IPS-NIHi11 (cell line): Measurements from ENCODE around the gene GREB1.

Experiments
- DNase-seq: peaks from one replicate; pipeline ENCODE4 v3.0.0; 2012; ENCODE audit warnings: mixed read lengths, low spot score

GREB1 gene

GRCh38 chr2:11562011-11562410 is 28.2 kb downstream of the GREB1 start:
- DNase-seq, result no peak

- DNase-seq, result no peak
Observed at GRCh38 chr2:11562476-11562875, 28.6 kb downstream of the GREB1 start.

- DNase-seq, result no peak
Observed at GRCh38 chr2:11563784-11564666, 30.2 kb downstream of the GREB1 start.

- DNase-seq, result no peak
Observed at GRCh38 chr2:11564816-11565567, 31.1 kb downstream of the GREB1 start.

GRCh38 chr2:11566383-11566782 is 32.5 kb downstream of the GREB1 start:
- DNase-seq, result no peak

GRCh38 chr2:11567631-11568031 is 33.8 kb downstream of the GREB1 start:
- DNase-seq, result no peak

GRCh38 chr2:11568436-11568835 is 34.6 kb downstream of the GREB1 start:
- no peak for DNase-seq

GRCh38 chr2:11569636-11570035 is 35.8 kb downstream of the GREB1 start:
- DNase-seq, result no peak

- DNase-seq, result no peak
Observed at GRCh38 chr2:11571170-11571569, 37.3 kb downstream of the GREB1 start.

GRCh38 chr2:11572996-11573395 is 39.2 kb downstream of the GREB1 start:
- no peak for DNase-seq

GRCh38 chr2:11573418-11574175 is 39.8 kb downstream of the GREB1 start:
- peak; percentile 49 for DNase-seq

GRCh38 chr2:11574176-11575046 is 40.6 kb downstream of the GREB1 start:
- DNase-seq, result no peak

GRCh38 chr2:11576398-11576797 is 42.6 kb downstream of the GREB1 start:
- no peak for DNase-seq

GRCh38 chr2:11577101-11577883 is 43.4 kb downstream of the GREB1 start:
- DNase-seq, result no peak

- DNase-seq, result no peak
Observed at GRCh38 chr2:11578081-11578948, 44.5 kb downstream of the GREB1 start.

- no peak for DNase-seq
Observed at GRCh38 chr2:11578986-11579774, 45.3 kb downstream of the GREB1 start.

GRCh38 chr2:11579867-11580659 is 46.2 kb downstream of the GREB1 start:
- no peak for DNase-seq

- DNase-seq, result no peak
Observed at GRCh38 chr2:11580697-11581096, 46.9 kb downstream of the GREB1 start.
